D721Med (cell line): ENCODE results near the gene LANCL3.
"Not testable (repeated sequence)": the region's sequence is repeated elsewhere in the genome, so short reads cannot be mapped to it uniquely, and the experiment has no call there.

Experiments
- DNase-seq: peaks from one replicate; pipeline ENCODE4 v3.0.0; 2011; ENCODE audit warnings: low spot score; ENCODE audit not compliant: insufficient read length
- FAIRE-seq: peaks from 2 replicates; lab custom pipeline; 2011; peaks lifted over from hg19 to GRCh38; lab: Jason Lieb, UNC
- TF ChIP-seq, protein P1 (sequence below): IDR thresholded peaks from 2 replicates; pipeline ENCODE4 v1.5.1; 2012; ENCODE audit warnings: mild to moderate bottlenecking, control low read depth; ENCODE audit not compliant: insufficient read depth; ENCODE audit errors: missing control alignments

The LANCL3 gene

DNA sequence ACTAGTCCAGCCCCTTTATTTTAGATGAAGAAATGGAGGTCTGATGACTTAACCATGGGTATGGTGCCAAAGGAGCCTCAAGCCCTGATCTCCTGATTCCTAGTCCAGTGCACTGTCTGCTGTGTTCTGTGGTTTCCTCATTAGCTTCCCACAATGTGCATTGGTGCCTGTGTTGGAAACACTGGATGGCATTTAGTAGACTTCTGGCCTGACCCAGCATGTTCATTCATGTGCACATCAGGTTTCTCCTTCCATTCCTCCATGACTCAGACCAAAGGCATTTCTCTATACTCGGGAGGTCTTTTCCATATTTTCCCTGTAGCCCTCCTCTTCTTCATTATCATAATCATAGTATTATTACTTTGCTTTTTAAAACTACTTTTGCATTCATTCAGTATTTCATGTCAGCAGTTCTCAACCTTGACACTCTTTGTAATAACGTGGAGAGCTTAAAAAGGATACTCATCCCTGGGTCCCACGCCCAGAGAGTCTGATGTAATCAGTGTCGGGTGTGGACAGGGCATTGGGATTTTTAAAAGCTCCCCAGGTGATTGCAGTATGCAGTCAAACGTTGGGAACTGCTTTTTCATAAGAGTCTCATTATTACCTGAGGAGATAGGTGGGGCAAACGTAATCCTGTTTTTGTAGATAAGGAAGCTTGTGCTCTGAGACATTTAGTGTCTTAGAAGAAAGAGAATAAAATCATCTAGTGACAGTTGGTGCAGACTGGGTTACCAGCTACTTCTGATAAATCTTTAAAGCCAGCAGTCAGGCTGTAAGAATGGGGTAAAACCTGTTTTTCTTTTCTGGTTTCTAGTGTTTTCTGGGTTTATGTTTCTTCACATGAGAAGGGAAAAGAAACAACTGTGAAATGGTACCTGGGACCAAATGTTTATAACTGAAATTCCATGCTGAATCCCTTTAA, 73.2 kb downstream of the LANCL3 start:
- FAIRE-seq (no peak), DNase-seq (no peak)
- TF ChIP-seq, protein P1, sequence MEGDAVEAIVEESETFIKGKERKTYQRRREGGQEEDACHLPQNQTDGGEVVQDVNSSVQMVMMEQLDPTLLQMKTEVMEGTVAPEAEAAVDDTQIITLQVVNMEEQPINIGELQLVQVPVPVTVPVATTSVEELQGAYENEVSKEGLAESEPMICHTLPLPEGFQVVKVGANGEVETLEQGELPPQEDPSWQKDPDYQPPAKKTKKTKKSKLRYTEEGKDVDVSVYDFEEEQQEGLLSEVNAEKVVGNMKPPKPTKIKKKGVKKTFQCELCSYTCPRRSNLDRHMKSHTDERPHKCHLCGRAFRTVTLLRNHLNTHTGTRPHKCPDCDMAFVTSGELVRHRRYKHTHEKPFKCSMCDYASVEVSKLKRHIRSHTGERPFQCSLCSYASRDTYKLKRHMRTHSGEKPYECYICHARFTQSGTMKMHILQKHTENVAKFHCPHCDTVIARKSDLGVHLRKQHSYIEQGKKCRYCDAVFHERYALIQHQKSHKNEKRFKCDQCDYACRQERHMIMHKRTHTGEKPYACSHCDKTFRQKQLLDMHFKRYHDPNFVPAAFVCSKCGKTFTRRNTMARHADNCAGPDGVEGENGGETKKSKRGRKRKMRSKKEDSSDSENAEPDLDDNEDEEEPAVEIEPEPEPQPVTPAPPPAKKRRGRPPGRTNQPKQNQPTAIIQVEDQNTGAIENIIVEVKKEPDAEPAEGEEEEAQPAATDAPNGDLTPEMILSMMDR = no peak

DNA sequence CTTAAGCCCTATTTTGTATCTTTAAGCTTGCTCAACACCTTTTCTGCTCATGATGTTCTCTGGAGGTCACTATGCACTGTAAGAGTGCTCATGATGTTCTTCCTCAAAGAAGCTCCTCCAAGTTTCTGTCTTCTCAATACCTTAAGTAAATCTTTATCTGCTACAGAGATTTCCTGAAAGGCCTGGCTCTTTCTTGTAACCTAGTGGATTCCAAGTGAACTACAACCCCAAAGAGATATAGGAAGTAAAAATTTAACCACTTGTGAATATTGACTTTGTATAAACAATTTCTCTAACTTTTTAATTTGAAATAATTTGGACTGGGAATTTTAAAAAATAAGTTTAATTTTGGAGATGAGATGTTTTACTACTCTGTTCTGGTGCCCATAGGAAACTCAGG, 74.8 kb downstream of the LANCL3 start:
- TF ChIP-seq, protein P1 = no peak
- DNase-seq (no peak), FAIRE-seq (no peak)

DNA sequence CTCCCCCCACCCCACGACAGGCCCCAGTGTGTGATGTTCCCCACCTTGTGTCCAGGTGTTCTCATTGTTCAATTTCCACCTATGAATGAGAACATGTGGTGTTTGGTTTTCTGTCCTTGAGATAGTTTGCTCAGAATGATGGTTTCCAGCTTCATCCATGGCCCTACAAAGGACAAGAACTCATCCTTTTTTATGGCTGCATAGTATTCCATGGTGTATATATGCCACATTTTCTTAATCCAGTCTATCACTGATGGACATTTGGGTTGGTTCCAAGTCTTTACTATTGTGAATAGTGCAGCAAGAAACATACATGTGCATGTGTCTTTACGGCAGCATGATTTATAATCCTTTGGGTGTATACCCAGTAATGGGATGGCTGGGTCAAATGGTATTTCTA, 79.4 kb downstream of the LANCL3 start:
- not testable (repeated sequence) for FAIRE-seq

DNA sequence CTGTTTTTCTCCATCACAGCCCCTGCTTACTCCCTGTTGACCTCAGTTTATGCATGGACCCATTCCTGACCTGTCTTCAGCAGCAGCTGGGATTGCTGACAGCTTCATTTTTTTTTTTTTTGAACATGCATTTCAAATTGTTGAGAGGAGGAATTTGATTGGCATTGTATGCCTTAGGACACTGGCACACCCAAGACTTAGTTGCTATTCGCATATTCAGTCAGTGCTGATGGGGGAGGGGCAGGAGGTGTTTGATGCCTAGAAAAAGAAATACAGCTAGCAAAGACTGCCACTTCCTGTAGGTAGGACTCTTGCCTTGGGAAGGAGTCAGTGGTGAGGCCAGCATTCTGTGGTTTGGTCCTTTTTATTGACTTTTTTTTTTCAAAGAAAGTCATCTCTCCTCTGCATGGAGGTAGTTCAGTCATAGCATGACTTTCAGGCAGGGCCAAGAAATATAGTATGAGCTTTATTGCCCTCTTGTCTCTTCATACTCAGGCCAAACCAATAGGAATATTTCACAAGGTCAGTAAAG, 80.5 kb downstream of the LANCL3 start:
- TF ChIP-seq, protein P1 = no peak
- FAIRE-seq = no peak
- DNase-seq = no peak

More for the DNA sequence above, 79.4 kb downstream of the LANCL3 start:
- not testable (repeated sequence) for DNase-seq

DNA sequence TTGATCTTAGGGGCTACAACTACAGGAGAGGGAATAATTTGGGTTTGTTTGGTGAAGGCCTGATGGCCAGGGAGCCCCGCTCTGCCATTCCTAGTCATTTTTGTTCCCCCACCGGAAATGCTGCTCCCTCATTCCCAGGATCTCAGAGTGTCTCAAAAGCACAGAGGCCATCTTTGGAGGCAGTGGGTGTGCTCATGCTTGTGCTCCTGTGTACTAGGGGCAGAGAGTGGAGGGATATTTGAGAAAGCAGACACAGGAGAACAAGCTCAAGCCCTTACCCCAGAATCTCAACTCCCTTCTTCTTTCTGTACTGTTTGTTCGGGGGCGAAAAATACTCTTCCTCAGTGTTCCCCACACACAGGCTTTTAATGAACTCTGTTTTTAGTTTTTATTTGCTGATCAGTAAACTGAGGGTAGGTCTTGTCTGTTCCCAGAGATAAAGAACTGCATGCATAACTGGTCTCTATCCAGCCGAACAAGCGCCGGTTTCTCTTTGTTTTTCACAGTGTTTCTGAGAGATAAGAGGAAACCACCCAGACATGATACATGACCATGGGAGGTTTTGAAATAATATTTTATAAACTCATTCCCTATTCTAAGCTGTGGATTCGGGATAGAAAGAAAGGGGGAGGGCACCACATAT, 81.2 kb downstream of the LANCL3 start:
- TF ChIP-seq, protein P1 = no peak
- DNase-seq = no peak
- no peak for FAIRE-seq

DNA sequence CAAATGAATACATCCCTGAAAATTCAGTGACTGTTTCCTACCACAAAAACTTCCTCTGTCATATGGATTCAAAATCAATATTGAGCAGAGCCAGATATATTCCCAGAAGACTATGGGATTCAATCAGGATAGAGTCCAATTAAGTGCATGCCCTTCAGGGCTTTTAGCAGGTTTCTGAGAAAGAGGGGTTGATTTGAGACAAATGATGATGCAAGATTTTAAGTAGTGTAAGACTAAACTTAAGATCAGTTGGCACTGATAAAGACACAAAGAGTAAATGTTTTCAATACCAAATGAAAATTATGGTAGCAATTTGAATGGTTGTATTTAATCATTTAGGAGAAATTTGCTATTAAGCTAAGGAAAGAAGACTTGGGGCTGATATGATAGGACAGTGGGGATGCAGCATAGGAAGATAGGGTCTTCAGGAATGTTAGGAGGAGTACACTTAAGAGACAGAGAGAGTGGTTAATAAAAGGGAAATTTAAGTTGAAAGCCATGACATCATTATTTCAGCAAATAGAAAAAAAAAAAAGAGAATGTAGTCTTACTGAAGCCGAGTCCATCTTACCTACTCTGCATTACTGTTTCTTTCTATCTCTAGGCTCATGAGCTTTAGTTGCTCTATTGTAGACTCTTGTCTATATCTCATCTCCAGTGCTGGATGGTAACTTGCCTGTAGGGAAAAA, 82.1 kb downstream of the LANCL3 start:
- TF ChIP-seq, protein P1 = no peak
- FAIRE-seq (no peak), DNase-seq (no peak)

DNA sequence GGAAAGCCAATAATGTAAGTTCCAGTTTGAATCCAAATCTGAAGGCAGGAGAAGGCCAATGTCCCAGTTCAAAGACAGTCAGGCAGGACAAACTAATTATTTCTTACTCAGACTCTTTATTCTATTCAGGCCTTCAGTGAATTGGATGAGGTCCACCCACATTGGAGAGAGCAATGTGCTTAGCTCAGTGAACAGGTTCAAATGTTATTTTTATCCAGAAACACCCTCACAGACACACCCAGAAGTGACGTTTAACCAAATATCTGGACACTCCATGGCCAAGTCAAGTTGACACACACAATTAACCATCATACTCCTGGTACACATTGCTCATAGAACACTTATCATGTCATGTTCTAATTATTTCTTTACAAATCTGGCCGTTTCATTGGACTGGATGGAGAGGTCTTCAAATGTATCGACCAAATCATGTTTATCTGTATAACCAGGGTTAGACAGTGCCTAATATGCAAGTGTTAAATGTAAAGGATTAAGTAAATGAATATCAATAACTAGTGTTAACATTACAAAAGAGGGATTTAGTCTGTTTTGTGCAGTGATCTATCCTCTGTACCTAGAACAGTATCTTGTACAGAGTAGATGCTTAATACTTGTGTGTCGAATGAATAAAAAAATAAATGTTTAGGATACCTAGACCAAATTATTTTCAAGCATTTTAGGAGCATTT, 87.0 kb downstream of the LANCL3 start:
- TF ChIP-seq, protein P1 = no peak
- FAIRE-seq (peak; percentile 46), DNase-seq (no peak)
